Measurements from ENCODE around the gene FILIP1.
"Not testable (repeated sequence)": the region's sequence is repeated elsewhere in the genome, so short reads cannot be mapped to it uniquely, and the experiment has no call there.

Gene FILIP1

DNA sequence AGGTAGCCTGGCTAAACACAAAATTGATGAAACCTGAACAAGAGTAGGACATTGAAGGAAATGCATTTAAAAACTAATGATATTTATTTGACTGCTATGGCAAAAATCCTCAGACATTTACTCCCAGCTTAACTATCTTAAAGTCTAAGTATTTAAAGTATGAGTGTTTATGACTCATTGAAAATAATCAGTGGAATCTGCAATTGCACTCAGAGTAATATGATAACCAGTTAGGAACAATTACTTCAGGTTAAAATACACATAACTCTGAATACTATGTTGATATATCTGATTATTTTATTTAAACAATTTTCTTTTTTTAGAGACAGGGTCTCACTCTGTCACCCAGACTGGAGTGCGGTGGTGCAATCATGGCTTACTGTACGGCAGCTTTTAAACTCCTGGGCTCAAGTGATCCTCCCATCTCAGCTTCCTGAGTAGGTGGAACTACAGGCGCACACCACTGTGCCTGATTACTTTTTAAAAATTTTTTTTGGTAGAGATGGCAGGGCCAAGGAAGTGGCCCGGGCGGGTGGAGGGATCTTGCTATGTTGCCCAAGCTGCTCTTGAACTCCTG lies 43.9 kb downstream of the FILIP1 start:
- no peak for DNase-seq

- DNase-seq: no peak
These were observed 47.2 kb downstream of the FILIP1 start for GRCh38 chr6:75446241-75446880.

DNA sequence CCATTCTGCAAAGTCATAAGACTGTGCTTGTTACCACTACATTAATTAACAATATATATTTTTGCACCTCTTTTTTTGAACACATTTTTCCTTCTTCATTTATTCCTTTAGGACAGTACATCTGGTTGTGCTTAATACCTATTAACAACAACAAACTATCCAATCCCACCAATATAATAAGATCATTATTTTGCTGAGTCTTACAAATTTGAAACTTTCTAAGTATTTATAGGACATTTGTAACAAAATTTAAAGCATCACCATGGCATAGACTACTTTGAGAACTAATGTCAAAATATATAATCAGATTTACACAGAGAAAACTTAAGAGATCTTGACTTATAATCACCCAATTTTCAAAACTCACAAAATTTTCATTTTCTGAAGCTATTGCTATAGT lies 47.9 kb downstream of the FILIP1 start:
- DNase-seq: no peak

DNA sequence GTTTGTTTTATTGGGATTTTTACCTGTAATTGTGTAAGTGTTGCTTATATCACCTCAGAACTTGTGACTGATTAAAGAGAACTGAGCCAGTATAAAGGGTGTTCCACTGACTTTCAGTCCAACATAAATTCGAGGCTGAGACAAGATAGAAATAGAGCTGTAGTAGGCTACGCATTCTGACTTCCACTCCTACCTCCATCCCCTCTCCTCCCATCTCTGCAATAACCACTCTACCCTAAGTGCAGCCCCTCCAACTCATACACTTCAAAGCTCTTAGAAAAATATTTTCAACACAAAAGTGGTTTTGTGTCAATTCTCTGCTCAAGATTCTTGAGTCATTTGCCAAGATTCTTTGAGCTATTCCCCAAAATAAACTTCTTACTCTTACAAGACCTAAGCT lies 48.7 kb downstream of the FILIP1 start:
- no peak for DNase-seq

DNA sequence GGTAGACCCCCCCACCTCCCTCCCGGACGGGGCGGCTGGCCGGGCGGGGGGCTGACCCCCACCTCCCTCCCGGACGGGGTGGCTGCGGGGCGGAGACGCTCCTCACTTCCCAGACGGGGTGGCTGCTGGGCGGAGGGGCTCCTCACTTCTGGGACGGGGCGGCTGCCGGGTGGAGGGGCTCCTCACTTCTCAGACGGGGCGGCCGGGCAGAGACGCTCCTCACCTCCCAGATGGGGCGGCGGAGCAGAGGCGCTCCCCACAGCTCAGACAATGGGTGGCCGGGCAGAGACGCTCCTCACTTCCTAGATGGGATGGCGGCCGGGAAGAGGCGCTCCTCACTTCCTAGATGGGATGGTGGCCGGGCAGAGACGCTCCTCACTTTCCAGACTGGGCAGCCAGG lies 51.7 kb downstream of the FILIP1 start:
- not testable (repeated sequence) for DNase-seq

- DNase-seq: not testable (repeated sequence)
These were observed 52.1 kb downstream of the FILIP1 start for GRCh38 chr6:75441479-75441878.

- no peak for DNase-seq
These were observed 55.0 kb downstream of the FILIP1 start for GRCh38 chr6:75438442-75439116.

DNA sequence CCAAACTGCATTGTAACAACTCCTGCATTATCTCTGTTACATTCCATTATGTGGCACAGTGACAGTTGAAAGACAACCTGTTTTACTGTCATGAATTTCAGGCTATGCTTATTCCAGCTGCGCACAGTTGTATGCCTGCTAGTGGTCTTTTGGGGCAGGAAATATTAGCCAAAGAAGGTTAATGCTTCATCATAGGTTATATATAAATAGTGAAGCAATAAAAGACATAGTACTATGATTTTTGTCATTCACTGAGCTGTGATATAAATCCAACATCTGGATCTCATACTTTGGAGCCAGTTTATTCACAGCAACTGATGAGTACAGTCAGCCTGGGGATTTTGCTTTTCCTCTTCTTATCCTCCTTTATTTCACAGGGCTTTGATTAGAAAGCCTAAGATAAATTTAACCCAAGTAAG lies 55.6 kb downstream of the FILIP1 start:
- DNase-seq: no peak

DNA sequence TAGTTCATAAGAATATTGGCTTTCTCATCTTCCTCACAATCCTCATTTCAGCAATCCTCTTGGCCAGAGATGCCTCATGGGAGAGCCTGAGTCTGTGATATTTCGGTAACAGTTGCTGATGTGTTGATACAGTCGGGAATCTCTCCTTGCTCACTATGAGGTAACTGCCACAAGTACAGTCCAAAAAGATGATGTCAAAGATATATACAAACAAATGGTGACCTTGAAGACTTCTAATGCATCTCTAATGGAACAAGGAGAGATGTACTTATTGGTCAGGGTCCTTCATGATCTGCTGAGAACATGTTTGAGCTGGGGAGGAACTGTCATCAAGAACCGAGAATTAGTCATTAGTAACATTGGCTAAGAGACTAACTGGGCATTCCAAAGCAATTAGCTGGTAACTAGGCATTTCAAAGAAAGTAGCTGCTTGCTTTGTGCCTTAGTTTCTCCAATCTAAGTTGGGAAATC lies 56.1 kb downstream of the FILIP1 start:
- DNase-seq: no peak

DNA sequence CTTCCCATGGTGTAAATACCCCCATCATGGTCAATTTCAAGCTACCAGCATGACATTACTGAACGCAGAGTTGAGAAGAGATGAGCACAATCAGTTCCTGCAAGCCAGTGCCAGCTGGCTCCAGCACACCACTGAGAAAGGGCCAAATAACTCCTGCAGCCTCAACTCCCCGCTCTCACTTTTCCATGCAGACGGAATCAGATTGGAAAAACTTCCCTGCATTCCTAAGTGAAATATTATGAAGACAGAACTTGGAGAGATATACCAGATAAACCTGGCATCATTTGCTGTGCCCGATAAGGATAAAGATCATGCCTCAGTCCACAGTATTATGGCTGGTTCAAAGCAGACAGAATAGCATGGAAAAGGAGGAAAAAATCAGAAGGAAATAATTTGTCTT lies 56.7 kb downstream of the FILIP1 start:
- DNase-seq: no peak

DNA sequence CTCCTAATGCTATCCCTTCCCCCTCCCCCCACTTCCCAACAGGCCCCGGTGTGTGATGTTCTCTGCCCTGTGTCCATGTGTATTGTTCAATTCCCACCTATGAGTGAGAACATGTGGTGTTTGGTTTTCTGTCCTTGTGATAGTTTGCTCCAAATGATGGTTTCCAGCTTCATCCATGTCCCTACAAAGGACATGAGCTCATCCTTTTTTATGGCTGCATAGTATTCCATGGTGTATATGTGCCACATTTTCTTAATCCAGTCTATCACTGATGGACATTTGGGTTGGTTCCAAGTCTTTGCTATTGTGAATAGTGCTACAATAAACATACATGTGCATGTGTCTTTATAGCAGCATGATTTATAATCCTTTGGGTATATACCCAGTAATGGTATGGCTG lies 60.8 kb downstream of the FILIP1 start:
- not testable (repeated sequence) for DNase-seq

DNA sequence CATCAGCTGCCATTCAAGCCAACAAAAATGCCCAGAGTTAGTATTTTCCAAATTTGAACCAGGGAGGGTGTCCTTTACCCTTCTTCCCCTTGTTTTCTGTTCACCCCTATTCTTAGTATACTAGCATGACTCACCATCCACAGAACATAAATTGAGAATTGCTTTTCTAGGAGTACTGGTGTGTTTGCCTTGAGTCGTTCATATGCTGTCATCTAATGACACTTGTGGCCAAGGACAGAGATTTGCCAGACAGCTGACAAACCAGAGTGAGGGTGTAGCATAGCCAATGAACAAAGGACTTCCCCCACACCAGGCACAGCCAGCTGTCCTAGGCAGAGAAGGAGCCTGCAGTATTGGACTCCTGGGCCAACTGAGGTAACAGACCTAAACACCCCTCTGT lies 62.2 kb downstream of the FILIP1 start:
- no peak for DNase-seq

GRCh38 chr6:75430631-75431325 lies 62.8 kb downstream of the FILIP1 start:
- no peak for DNase-seq

GRCh38 chr6:75429061-75429703 lies 64.4 kb downstream of the FILIP1 start:
- DNase-seq: no peak

DNA sequence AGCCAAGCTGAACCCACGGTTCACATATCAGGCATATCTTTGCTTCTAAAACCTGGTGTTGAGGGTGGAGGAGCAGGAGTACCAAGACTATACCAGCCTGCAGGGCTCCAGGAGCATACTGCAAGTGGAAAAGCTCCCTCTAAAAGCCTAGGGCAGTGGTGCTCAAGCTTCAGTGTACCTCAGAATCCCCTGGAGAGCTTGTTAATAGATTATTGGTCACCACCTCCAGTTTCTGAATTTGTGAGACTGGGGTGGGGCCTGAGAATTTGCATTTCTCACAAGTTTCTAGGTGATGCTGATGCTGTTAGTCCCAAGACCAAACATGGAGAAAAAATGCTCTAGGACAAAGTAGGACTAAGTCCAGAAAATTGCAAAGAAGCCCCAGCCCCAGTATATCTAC lies 65.4 kb downstream of the FILIP1 start:
- no peak for DNase-seq

DNA sequence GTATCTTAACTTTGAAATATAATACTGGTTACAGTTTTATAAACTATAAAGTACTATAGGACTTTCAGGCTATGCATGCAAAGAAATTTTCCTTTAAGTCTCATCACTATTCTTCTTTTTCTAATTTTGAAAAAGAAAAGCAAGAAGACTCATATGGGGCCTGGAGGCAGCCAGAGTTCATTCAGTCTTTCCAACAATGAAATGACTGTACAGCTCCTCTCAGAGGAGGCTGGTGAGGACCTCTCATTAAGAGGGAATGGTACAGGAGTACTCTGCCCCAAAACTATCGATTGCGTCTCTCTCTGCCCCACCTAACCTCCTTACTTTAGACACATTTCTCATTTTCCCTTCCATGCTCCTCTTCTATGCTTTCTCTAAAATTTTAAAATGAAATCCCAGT lies 66.3 kb downstream of the FILIP1 start:
- no peak for DNase-seq

- no peak for DNase-seq
These were observed 68.7 kb downstream of the FILIP1 start for GRCh38 chr6:75424618-75425548.

DNA sequence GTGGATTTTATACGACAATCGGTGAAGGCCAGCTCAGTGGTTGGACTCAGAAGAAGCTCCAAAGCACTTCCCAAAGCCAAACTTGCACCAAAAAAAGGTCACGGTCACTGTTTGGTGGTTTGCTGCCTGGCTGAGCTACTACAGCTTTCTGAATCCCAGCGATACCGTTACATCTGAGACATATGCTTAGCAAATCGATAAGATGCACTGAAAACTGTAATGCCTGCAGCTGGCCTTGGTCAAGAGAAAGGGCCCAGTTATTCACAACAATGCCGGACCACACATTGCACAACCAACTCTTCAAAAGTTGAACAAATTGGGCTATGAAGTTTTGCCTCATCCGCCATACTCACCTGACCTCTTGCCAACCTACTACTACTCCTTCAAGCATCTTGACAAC lies 70.2 kb downstream of the FILIP1 start:
- no peak for DNase-seq

DNA sequence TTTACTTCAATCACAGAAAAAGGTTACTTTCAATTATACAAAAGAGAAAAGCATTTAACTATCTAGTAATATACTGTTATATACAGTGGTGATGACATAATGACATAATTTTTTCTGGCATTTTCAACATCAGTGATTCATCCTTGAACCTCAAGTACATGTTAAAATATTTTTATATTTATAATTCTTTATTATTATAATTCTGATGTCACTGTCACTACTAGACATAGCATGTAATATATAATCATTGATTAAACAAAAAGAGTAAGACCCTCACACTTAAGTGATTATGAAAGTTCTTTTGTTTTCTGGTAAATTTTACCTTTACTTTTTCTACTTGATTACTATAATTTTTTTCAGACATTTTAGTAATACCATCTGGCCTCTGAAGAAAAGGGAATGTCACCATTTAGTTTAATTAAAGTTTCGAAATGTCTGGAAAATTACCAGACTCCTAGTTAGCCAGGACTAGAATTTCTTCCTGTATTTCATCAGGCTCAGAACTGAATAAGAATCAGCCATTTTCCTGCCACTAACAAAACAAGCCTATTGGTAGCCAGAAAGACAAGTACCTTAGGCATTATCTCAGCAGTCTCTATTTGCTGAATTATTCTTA lies 71.5 kb downstream of the FILIP1 start:
- DNase-seq: no peak

- no peak for DNase-seq
These were observed 72.1 kb downstream of the FILIP1 start for GRCh38 chr6:75421316-75422023.

DNA sequence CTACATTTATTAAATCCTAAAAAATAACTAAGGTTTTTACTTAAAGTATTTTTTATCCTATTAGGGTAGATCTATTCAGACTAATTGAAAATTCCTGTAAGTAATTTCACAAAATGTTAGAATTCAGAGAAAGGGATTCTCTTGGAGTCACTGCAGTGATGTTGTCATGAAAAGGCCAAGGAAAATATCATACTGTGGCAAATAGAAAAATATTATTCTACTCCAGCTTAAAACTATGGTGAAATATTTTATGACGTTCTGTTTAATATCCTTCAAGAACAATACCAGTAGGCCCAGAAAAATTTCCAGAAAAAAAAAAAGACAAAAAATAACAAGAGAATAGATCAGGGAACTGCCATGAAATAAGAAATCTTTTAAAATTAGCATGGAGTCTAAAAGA lies 73.6 kb downstream of the FILIP1 start:
- no peak for DNase-seq
